Muscle layer of colon (tissue), 2 donors: ENCODE results near the gene CRYZ.
A peak's percentile ranks its signal among the peaks of the same experiment; 100 is the strongest.
"Not testable (repeated sequence)": the region's sequence is repeated elsewhere in the genome, so short reads cannot be mapped to it uniquely, and the experiment has no call there.

Source experiments
- H3K27ac ChIP-seq: one replicate; pipeline ENCODE4 v1.7.0; 2013; ENCODE audit warnings: low read depth, mild to moderate bottlenecking, low read length, moderate library complexity
- H3K27me3 ChIP-seq, 2 donors: one replicate each; pipeline ENCODE4 v1.7.0; 2013; ENCODE audit warnings: low read length in 2 of 2, mild to moderate bottlenecking in 2 of 2; ENCODE audit not compliant: insufficient read depth in 2 of 2, control insufficient read depth in 1 of 2
- H3K36me3 ChIP-seq: one replicate; pipeline ENCODE4 v1.7.0; 2013; ENCODE audit warnings: mild to moderate bottlenecking, low read length; ENCODE audit not compliant: insufficient read depth
- H3K4me1 ChIP-seq: one replicate; pipeline ENCODE4 v1.7.0; 2013; ENCODE audit warnings: mild to moderate bottlenecking, low read length; ENCODE audit not compliant: insufficient read depth
- H3K4me3 ChIP-seq, 2 donors: one replicate each; pipeline ENCODE4 v1.7.0; 2013; ENCODE audit warnings: low read length in 2 of 2, low read depth in 1 of 2, mild to moderate bottlenecking in 1 of 2, moderate library complexity in 1 of 2
- H3K9ac ChIP-seq: one replicate; pipeline ENCODE4 v1.7.0; 2013; ENCODE audit warnings: low read length
- H3K9me3 ChIP-seq: one replicate; pipeline ENCODE4 v1.7.0; 2013; ENCODE audit warnings: mild to moderate bottlenecking, low read length
- donor health status: abdominal sarcoma.
- donor health status: Adenocarcinoma of cecum.

Gene CRYZ

GRCh38 chr1:74674278-74675048 lies 58.4 kb downstream of the CRYZ start:
- no peak overlapping the region for H3K27ac ChIP-seq
- H3K9me3 ChIP-seq, result no peaks in the 10 kb centered on the region
- no peaks in the 10 kb centered on the region for H3K4me1 ChIP-seq
- H3K27me3 ChIP-seq, result peaks cover 7 to 11% of the 10 kb centered on the region in 2 donors
- H3K9ac ChIP-seq, result no peak overlapping the region
- no peak overlapping the region for H3K4me3 ChIP-seq
- no peaks in the 10 kb centered on the region for H3K36me3 ChIP-seq

GRCh38 chr1:74673351-74674111 lies 59.3 kb downstream of the CRYZ start, which contains the start of gene ERICH3:
ERICH3 (minus strand) TSS chr1:74673792; CDS start chr1:74673519, 273 bp downstream.
- Histone ChIP-seq H3K27ac (no peak within 1 kb of the TSS), H3K27me3 (peaks cover 7 to 11% of the 10 kb centered on the region in 2 donors), H3K4me1 (no peaks in the 10 kb centered on the region), H3K9me3 (no peaks in the 10 kb centered on the region), H3K9ac (no peak within 1 kb of the TSS), H3K4me3 (peak within 1 kb of the TSS; percentile 24 to 47), H3K36me3 (no peaks in the 10 kb centered on the region)

- H3K9me3 ChIP-seq, H3K27ac ChIP-seq, H3K36me3 ChIP-seq, H3K9ac ChIP-seq, H3K4me1 ChIP-seq, H3K4me3 ChIP-seq: not testable (repeated sequence)
- H3K27me3 ChIP-seq, result peaks cover 7 to 11% of the 10 kb centered on the region in 2 donors
Observed at GRCh38 chr1:74670866-74671265, 62.0 kb downstream of the CRYZ start.
